ENCODE measurements around the gene AQP3. TPM values are rescaled to one million over a fixed set of nuclear protein-coding genes. Genes with fewer than 3 reads are reported as not detected.

The AQP3 gene
- polyA plus RNA-seq, 1 experiment: 10.6 TPM

GRCh38 chr9:33476503-33476902 is 29.1 kb upstream of the AQP3 start:
- no peak for DNase-seq (ENCODE audit: low read depth, low spot score)
- no peaks in the 10 kb centered on the region for H3K27me3 ChIP-seq (ENCODE audit: control insufficient read depth, insufficient read depth, low read length)
- no peak for TF ChIP-seq CTCF (IDR thresholded peaks at IDR 0.05; ENCODE audit: low read depth, low read length)
- H3K4me3 ChIP-seq (ENCODE audit: low read depth, low read length): no peak overlapping the region
- POLR2A ChIA-PET: no interaction called here
- H3K27ac ChIP-seq (ENCODE audit: low read depth, low read length): no peak overlapping the region
- H3K9me3 ChIP-seq (ENCODE audit: control insufficient read depth, insufficient read depth, low read length): no peaks in the 10 kb centered on the region
- CTCF ChIA-PET: no interaction called here

- Histone ChIP-seq H3K27me3 (ENCODE audit: control insufficient read depth, insufficient read depth, low read length) (no peaks in the 10 kb centered on the region), H3K9me3 (ENCODE audit: control insufficient read depth, insufficient read depth, low read length) (no peaks in the 10 kb centered on the region), H3K4me3 (ENCODE audit: low read depth, low read length) (no peak overlapping the region), H3K27ac (ENCODE audit: low read depth, low read length) (no peak overlapping the region)
- TF ChIP-seq CTCF (IDR thresholded peaks at IDR 0.05; ENCODE audit: low read depth, low read length): no peak
- ChIA-PET POLR2A (interaction anchor here (0.7 kb wide), 1 partner anchor 10 kb away, joined by 3 read pairs; no protein-coding TSS in a partner anchor), CTCF (interaction anchor here (0.6 to 1.2 kb wide), 3 partner anchors 9 to 28 kb away, joined by 3 to 4 read pairs (median 3); no protein-coding TSS in a partner anchor)
- no peak for DNase-seq (ENCODE audit: low read depth, low spot score)
These were observed 28.0 kb upstream of the AQP3 start for GRCh38 chr9:33475357-33475756.

GRCh38 chr9:33473643-33474352 is 26.4 kb upstream of the AQP3 start, which contains the start of gene NOL6:
TSS of gene NOL6 (minus strand) at chr9:33473924. CDS start at chr9:33473842, 82 bp downstream.
- H3K27ac ChIP-seq (ENCODE audit: low read depth, low read length): peak within 1 kb of the TSS; percentile 52
- no peaks in the 10 kb centered on the region for H3K27me3 ChIP-seq (ENCODE audit: control insufficient read depth, insufficient read depth, low read length)
- no peak for TF ChIP-seq CTCF (IDR thresholded peaks at IDR 0.05; ENCODE audit: low read depth, low read length)
- ChIA-PET POLR2A (interaction anchor here (0.6 to 1.6 kb wide), 12 partner anchors 8 to 184 kb away, joined by 3 to 11 read pairs (median 4); partner anchors contain the start of genes ANKRD18B and NFX1), CTCF (interaction anchor here (0.6 to 4.4 kb wide), 11 partner anchors 9 to 247 kb away, joined by 3 to 47 read pairs (median 3); no protein-coding TSS in a partner anchor)
- peak; percentile 98 for DNase-seq (ENCODE audit: low read depth, low spot score)
- no peaks in the 10 kb centered on the region for H3K9me3 ChIP-seq (ENCODE audit: control insufficient read depth, insufficient read depth, low read length)
- peak within 1 kb of the TSS; percentile 99 for H3K4me3 ChIP-seq (ENCODE audit: low read depth, low read length)

GRCh38 chr9:33472881-33473615 is 25.7 kb upstream of the AQP3 start:
- Histone ChIP-seq H3K27me3 (ENCODE audit: control insufficient read depth, insufficient read depth, low read length) (no peaks in the 10 kb centered on the region), H3K27ac (ENCODE audit: low read depth, low read length) (peak overlapping the region; percentile 52), H3K9me3 (ENCODE audit: control insufficient read depth, insufficient read depth, low read length) (no peaks in the 10 kb centered on the region), H3K4me3 (ENCODE audit: low read depth, low read length) (peak overlapping the region; percentile 99)
- DNase-seq (ENCODE audit: low read depth, low spot score): no peak
- POLR2A ChIA-PET: interaction anchor here (0.6 to 1.6 kb wide), 12 partner anchors 9 to 183 kb away, joined by 3 to 11 read pairs (median 4); partner anchors contain the start of genes ANKRD18B and NFX1
- TF ChIP-seq CTCF (IDR thresholded peaks at IDR 0.05; ENCODE audit: low read depth, low read length): no peak
- CTCF ChIA-PET: interaction anchor here (0.6 to 4.4 kb wide), 10 partner anchors 9 to 330 kb away, joined by 3 to 47 read pairs (median 5); no protein-coding TSS in a partner anchor
